ENCODE measurements around the gene LPO. TPM values are rescaled to one million over a fixed set of nuclear protein-coding genes. Genes with fewer than 3 reads are reported as not detected.
A peak's percentile ranks its signal among the peaks of the same experiment; 100 is the strongest.

The LPO gene
- total and polyA plus RNA-seq, 2 donors from 2014 or later, result not detected

DNA sequence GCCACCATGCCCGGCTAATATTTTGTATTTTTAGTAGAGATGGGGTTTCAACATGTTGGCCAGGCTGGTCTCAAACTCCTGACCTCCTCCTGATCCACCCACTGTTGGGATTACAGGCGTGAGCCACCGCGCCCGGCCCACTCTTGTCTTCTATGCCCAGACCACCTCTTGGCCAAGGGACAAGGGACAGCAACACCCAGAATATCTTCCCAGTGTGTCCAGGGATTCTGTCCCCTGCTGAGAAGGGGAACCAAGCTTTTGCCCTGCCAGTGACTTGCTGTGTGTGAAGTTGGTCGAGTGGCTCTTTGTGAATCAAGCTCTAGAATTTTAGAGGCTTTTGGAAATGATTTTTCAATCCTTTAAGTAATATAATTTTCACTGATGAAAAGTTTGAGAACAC lies 44.1 kb downstream of the LPO start:
- Histone ChIP-seq H3K27ac (ENCODE audit: low read depth in 2 of 2, low read length in 2 of 2) (no peak overlapping the region), H3K4me3 (ENCODE audit: low read length in 3 of 3) (no peak overlapping the region), H3K27me3 (ENCODE audit: control insufficient read depth, insufficient read depth, low read length) (no peaks in the 10 kb centered on the region), H3K36me3 (ENCODE audit: control insufficient read depth in 2 of 3, insufficient read depth in 3 of 3, low read length in 3 of 3) (no peaks in the 10 kb centered on the region), H3K4me1 (ENCODE audit: control insufficient read depth in 2 of 3, insufficient read depth in 2 of 3, low read depth in 1 of 3, low read length in 3 of 3) (no peaks in the 10 kb centered on the region), H3K9me3 (ENCODE audit: control insufficient read depth in 2 of 3, insufficient read depth in 1 of 3, low read length in 3 of 3) (no peaks in the 10 kb centered on the region), H3K9ac (ENCODE audit: low read length in 3 of 3) (no peak overlapping the region)
- FAIRE-seq (no peak), DNase-seq (peak in 1 of 5 donors; percentile 45)
- TF ChIP-seq, protein P1, sequence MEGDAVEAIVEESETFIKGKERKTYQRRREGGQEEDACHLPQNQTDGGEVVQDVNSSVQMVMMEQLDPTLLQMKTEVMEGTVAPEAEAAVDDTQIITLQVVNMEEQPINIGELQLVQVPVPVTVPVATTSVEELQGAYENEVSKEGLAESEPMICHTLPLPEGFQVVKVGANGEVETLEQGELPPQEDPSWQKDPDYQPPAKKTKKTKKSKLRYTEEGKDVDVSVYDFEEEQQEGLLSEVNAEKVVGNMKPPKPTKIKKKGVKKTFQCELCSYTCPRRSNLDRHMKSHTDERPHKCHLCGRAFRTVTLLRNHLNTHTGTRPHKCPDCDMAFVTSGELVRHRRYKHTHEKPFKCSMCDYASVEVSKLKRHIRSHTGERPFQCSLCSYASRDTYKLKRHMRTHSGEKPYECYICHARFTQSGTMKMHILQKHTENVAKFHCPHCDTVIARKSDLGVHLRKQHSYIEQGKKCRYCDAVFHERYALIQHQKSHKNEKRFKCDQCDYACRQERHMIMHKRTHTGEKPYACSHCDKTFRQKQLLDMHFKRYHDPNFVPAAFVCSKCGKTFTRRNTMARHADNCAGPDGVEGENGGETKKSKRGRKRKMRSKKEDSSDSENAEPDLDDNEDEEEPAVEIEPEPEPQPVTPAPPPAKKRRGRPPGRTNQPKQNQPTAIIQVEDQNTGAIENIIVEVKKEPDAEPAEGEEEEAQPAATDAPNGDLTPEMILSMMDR (IDR thresholded peaks at IDR 0.05; ENCODE audit: borderline replicate concordance, extremely low read depth, insufficient read depth), result no peak
- intact Hi-C loops (cut with DNase I), result no loop called here

DNA sequence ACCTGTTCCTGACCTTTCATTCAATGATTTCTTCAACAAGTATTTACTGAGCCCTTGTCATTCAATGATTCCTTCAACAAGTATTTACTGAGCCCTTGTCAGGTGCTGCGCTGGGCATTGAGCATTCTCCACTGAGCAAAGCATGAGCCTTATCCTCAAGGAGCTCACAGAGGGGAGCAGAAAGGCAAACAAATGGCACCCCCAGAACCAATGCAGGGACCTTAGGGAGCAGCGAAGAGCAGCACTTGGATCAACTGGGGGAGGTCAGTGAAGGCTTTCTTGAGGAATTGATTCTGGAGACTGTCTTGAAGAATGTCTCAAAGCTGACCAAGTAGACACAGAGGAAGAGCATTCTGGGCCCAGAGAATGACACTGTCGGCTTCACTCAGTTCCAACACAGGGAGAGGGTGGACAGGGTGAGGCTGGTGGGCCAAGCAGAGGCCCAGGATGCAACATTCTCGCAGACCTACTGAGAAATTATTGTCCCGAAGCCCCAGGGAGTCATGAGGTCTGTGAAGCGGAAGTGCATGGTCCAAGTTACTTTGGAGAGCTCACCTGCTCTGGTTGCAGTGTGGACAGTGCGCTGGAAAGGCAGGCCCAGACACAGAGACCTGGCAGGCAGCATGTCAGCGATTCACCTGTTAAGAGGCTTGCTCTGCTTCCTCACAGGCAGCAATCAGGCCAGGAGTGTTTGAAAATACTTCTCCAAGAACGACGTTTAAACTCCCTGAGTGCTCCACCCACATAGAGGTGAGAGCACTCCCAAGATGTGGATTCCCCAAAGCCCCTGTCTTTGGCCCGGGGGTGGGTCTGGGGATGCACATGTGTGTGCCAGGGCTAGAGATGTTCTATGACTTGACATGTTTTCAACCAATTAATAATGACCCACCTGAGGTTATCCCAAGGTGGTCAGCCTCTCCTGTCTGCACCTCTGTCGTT lies 45.6 kb downstream of the LPO start:
- FAIRE-seq (no peak), DNase-seq (peak in 1 of 5 donors; percentile 18)
- intact Hi-C loops (cut with DNase I), result no loop called here
- Histone ChIP-seq H3K36me3 (ENCODE audit: control insufficient read depth in 2 of 3, insufficient read depth in 3 of 3, low read length in 3 of 3) (no peaks in the 10 kb centered on the region), H3K9me3 (ENCODE audit: control insufficient read depth in 2 of 3, insufficient read depth in 1 of 3, low read length in 3 of 3) (no peaks in the 10 kb centered on the region), H3K4me1 (ENCODE audit: control insufficient read depth in 2 of 3, insufficient read depth in 2 of 3, low read depth in 1 of 3, low read length in 3 of 3) (no peaks in the 10 kb centered on the region), H3K4me3 (ENCODE audit: low read length in 3 of 3) (no peak overlapping the region), H3K27ac (ENCODE audit: low read depth in 2 of 2, low read length in 2 of 2) (no peak overlapping the region), H3K9ac (ENCODE audit: low read length in 3 of 3) (no peak overlapping the region), H3K27me3 (ENCODE audit: control insufficient read depth, insufficient read depth, low read length) (no peaks in the 10 kb centered on the region)
- TF ChIP-seq, protein P1 (IDR thresholded peaks at IDR 0.05; ENCODE audit: borderline replicate concordance, extremely low read depth, insufficient read depth), result no peak

DNA sequence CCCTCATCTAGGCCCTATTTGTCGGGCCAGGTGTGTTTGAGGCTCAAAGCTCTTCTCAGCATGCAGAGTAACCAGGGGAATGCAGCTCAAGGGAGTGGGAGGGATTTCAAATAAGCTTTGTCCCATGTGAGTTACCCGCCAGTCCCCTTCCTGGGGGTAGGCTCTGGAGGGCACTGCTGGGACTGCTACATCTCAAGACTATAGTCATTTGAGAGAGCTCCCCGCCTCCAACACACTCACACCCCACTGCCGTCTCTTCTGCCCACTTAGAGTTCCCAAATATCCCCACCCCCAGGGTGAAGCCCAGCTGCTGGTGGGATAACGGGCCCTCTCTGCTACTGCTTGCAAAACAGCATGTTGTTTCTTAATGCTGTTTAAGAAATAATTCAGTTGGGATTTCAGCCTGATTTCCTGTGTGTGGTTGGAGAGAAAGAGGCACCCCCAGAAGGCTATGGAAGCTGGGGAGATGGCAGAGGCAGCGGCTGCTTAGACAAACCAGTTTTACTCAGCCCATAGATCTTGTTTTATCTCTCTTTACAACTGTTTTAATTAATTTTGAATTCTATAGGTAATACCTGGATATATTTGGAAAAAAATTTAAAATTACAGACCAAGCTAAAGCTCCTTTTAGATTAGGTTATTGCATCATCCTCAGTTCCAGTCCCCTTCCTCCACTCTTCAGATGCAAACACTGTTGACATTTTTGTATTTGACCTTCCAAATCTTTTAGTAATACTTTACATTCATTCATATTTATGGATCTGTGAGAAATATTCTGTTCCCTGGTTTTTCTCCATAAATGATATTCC lies 46.4 kb downstream of the LPO start:
- intact Hi-C loops (cut with DNase I), result no loop called here
- TF ChIP-seq, protein P1 (IDR thresholded peaks at IDR 0.05; ENCODE audit: borderline replicate concordance, extremely low read depth, insufficient read depth), result no peak
- H3K4me1 ChIP-seq (ENCODE audit: control insufficient read depth in 2 of 3, insufficient read depth in 2 of 3, low read depth in 1 of 3, low read length in 3 of 3), result no peaks in the 10 kb centered on the region
- H3K9ac ChIP-seq (ENCODE audit: low read length in 3 of 3), result no peak overlapping the region
- H3K9me3 ChIP-seq (ENCODE audit: control insufficient read depth in 2 of 3, insufficient read depth in 1 of 3, low read length in 3 of 3), result no peaks in the 10 kb centered on the region
- no peak overlapping the region for H3K4me3 ChIP-seq (ENCODE audit: low read length in 3 of 3)
- no peak for FAIRE-seq
- H3K27ac ChIP-seq (ENCODE audit: low read depth in 2 of 2, low read length in 2 of 2), result no peak overlapping the region
- no peaks in the 10 kb centered on the region for H3K36me3 ChIP-seq (ENCODE audit: control insufficient read depth in 2 of 3, insufficient read depth in 3 of 3, low read length in 3 of 3)
- no peaks in the 10 kb centered on the region for H3K27me3 ChIP-seq (ENCODE audit: control insufficient read depth, insufficient read depth, low read length)
- peak in 1 of 5 donors; percentile 21 for DNase-seq

All from kidney (tissue), 14 donors.